DMS79 treated with DMSO at 0.1 percent for 48 hours (cell line): ENCODE measurements around the gene SIGLEC12.
"Not testable (repeated sequence)": the region's sequence is repeated elsewhere in the genome, so short reads cannot be mapped to it uniquely, and the experiment has no call there.

ENCODE experiments used
- DNase-seq: peaks from one replicate; lab custom pipeline; 2025; lab: John Stamatoyannopoulos, UW

Gene SIGLEC12

GRCh38 chr19:51480590-51480989 is 21.0 kb downstream of the SIGLEC12 start:
- no peak for DNase-seq

GRCh38 chr19:51479531-51480331 is 21.9 kb downstream of the SIGLEC12 start:
- no peak for DNase-seq

- DNase-seq, result no peak
Observed at GRCh38 chr19:51478381-51479234, 23.0 kb downstream of the SIGLEC12 start, which contains the start of gene CEACAM18. Gene CEACAM18 (plus strand): TSS chr19:51478539.

- DNase-seq, result no peak
Observed at GRCh38 chr19:51477344-51477743, 24.3 kb downstream of the SIGLEC12 start.

- DNase-seq, result no peak
Observed at GRCh38 chr19:51476164-51476563, 25.4 kb downstream of the SIGLEC12 start.

- DNase-seq, result peak; percentile 40
Observed at GRCh38 chr19:51473009-51473707, 28.4 kb downstream of the SIGLEC12 start.

- no peak for DNase-seq
Observed at GRCh38 chr19:51472607-51473006, 29.0 kb downstream of the SIGLEC12 start.

- DNase-seq, result no peak
Observed at GRCh38 chr19:51471527-51471926, 30.1 kb downstream of the SIGLEC12 start.

GRCh38 chr19:51470966-51471365 is 30.6 kb downstream of the SIGLEC12 start:
- no peak for DNase-seq

GRCh38 chr19:51469629-51470028 is 32.0 kb downstream of the SIGLEC12 start:
- no peak for DNase-seq

- no peak for DNase-seq
Observed at GRCh38 chr19:51469162-51469561, 32.4 kb downstream of the SIGLEC12 start.

- no peak for DNase-seq
Observed at GRCh38 chr19:51468545-51468920, 33.1 kb downstream of the SIGLEC12 start.

- no peak for DNase-seq
Observed at GRCh38 chr19:51467864-51468544, 33.6 kb downstream of the SIGLEC12 start.

GRCh38 chr19:51466723-51467122 is 34.9 kb downstream of the SIGLEC12 start:
- DNase-seq, result no peak

- DNase-seq, result not testable (repeated sequence)
Observed at GRCh38 chr19:51463976-51464581, 37.5 kb downstream of the SIGLEC12 start.

- no peak for DNase-seq
Observed at GRCh38 chr19:51462681-51463080, 38.9 kb downstream of the SIGLEC12 start.

GRCh38 chr19:51462276-51462675 is 39.3 kb downstream of the SIGLEC12 start:
- no peak for DNase-seq

GRCh38 chr19:51461723-51462161 is 39.9 kb downstream of the SIGLEC12 start:
- DNase-seq, result no peak

- DNase-seq, result no peak
Observed at GRCh38 chr19:51460164-51460992, 41.2 kb downstream of the SIGLEC12 start.

GRCh38 chr19:51458899-51459505 is 42.6 kb downstream of the SIGLEC12 start:
- no peak for DNase-seq
